T-helper 1 cell (primary cell): Measurements from ENCODE around the gene LCN12.

ENCODE experiments used
- DNase-seq, 5 donors: peaks; one replicate each; pipeline ENCODE4 v3.0.0-alpha.2; 2012 to 2020

LCN12 gene

DNA sequence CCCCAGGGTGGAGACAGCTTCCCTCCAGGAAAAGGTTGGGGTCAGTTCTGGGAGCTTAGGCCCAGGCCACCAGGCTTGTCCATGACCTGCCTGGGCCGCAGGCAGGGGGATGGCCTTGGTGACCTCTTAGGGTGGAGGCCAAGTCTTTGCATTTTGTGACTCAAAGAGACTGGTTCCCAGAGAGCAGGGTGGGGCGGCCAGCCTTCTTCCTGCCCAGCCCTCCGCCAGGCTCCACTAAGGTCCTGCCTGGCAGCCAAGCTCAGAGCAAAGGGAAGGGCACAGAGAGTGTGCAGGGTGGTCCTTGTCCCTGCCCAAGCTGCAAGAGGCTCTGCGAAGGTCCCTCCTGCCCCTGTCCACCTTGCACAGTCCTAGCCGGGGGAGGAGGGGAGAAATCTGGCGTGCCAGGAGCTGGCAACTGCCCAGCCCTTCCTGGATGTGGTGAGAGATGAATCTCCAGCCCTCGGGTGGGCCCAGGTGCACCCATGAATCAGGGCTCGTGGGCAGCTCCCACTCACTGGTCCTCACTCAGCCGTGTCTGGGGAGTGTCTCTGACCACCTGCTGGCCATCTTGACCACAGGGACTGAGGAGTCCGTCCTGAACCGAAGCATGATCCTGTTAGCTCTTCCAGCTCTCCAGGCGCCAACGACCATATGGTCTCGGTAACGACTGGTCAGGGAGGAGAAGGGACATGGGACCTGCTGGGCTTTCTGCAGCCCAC lies 22.9 kb downstream of the LCN12 start:
- peak in 1 of 5 donors; percentile 32 for DNase-seq

- DNase-seq = peak in 1 of 5 donors; percentile 30
These were observed 23.6 kb downstream of the LCN12 start for GRCh38 chr9:136975644-136976043.

- no peak for DNase-seq
These were observed 25.1 kb downstream of the LCN12 start, which contains the start of gene PTGDS for GRCh38 chr9:136977223-136977622. TSS of gene PTGDS (plus strand) at chr9:136977504. CDS start at chr9:136977579, 75 bp downstream.

DNA sequence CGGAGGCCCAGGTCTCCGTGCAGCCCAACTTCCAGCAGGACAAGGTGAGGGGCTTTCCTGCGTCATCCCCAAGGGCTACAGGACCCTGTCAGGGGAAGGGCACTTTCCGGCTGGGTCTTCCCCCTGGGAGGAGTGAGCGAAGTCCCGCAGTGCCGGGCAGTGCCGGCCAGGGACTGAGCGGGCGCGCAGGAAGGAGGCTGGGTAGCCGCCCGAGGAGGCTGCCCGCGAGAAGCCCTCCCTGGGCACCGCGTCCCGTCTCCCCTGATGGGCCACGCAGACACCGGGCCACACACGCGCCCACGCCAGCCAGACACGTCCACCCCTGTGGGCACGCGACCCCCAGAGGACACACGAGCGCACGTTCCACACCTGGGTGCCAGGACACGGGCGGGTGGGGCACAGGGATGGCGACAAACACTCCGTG lies 25.6 kb downstream of the LCN12 start:
- no peak for DNase-seq

DNA sequence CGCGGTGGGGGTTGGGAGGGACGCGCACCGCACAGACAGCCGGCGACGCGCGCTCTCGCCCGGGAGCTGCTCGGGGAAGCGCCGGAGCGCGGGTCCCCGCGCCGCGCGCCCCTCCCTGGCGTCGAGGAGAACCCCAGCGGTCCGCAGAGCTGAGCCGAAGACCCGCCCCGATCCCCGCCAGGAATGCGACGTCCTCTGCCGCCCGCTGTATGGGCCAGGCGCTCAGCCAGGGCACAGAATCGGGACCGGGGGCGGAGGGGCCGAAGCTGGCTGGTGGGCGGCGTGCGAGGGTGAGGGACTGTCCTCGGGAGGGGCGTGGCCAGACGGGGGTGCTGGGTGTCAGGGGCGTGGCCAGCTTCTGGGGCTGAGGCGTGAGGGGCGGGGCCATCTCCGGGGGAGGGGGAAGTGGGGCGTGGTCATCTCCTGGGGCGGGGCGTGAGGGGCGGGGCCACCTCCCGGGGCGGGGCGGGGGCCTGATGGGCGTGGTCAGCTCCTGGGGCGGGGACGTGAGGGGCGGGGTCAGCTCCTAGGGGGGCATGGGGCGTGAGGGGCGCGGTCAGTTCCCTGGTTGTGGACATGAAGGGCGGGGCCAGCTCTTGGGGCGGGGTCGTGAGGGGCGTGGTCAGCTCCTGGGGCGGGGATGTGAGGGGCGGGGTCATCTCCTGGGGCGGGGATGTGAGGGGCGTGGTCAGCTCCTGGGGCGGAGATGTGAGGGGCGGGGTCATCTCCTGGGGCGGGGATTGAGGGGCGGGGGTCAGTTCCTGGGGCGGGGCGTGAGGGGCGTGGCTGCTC lies 26.2 kb downstream of the LCN12 start:
- DNase-seq = peak; percentile 53 to 79 (median 76)

- no peak for DNase-seq
These were observed 26.9 kb downstream of the LCN12 start for GRCh38 chr9:136978865-136979544.

DNA sequence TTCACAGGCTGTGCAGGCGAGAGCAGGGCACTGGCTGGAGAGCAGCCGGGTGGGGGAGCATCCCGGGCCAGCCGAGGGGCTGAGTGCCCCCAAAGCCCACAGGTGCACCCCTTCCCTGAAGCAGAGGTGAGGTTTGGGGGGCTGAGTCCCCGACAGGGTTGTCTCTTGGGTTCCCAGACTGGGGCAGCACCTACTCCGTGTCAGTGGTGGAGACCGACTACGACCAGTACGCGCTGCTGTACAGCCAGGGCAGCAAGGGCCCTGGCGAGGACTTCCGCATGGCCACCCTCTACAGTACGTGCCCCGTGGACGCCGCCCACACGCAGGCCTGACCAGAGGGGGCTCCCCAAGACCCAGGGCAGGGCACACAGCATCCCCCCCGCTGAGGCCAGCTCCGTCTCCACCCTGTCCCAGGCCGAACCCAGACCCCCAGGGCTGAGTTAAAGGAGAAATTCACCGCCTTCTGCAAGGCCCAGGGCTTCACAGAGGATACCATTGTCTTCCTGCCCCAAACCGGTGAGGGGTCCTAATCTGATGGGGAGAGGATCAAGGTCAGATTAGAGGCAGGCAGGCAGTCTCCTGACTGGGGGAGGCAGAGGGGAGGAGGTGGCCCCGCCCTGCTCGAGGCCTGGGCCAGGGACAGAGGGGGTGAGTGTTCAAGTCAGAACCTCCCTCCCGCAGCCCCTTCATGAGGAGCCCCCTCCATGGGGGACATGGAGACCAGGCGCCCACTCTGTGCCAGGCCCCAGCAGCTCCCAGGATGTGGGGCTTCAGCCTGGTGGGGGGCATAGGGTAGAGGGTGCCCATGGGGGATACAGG lies 27.9 kb downstream of the LCN12 start:
- DNase-seq = no peak

GRCh38 chr9:136980669-136981478 lies 28.8 kb downstream of the LCN12 start:
- DNase-seq = no peak

DNA sequence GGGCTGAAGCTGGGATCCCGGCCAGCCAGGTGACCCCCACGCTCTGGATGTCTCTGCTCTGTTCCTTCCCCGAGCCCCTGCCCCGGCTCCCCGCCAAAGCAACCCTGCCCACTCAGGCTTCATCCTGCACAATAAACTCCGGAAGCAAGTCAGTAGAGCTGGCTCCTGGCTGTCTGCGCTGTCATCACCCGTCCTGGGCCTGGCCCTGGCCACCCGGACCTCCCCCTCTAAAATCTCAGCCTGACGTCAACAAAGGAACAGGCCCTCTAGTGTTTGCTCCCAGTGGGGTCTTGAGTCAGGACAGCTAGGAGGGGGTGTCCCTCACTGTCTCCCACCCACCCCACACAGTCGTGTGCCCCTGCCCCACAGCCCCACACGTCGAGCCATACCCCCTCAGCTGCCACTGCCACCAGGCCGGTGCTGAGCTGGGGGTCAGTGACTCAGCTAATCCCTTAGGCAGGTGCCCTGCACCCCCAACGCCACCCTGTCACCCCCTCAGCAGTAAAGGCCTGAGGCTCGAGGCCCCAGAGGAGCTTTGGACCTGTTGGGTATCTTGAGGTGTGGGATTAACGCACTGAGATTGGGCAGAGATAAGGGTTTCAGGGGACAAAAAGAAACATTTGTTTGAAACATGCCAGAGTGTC lies 29.6 kb downstream of the LCN12 start:
- DNase-seq = no peak

DNA sequence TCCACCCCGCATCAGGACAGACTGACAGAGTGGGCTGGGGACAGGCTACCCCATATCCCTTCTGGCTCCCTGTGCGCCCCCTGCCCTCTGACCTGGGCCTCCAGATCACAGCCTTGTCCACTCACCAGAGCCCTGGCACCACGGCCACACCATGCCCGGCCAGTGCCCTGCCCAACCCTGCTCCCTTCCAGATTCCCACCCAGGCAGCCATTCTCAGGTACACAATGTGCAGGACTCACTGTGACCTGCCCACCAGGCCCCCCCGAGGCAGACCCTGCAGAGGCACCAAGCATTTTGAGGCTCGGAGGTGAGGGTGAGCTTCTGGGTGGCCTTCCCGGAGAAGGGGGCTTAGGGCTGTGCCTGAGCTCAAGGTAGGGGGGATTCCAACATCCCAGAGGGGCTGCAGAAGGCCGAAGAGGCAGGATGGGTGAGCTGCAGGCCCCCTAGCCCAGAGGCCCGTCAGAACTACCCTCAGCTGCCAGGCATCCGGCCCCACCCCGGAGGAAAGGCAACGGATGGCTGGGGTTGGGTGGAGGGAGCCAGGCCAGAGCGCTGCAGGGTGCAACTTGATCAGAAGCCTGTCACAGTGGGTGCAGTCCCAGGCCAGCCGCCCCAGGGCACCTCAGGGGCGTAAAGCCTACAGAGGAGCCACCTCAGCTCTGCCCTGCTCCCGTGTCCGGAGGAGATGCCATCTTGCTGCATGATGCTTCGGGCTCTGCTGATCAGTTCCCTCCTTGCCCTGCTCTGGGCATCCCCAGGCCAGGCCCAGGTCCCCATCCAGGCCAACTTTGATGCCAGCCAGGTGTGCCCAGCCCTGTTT lies 30.4 kb downstream of the LCN12 start, which contains the start of gene LCNL1:
TSS of gene LCNL1 (plus strand) at position 762 of the 820 bp plus-strand sequence. CDS start 594 bp downstream, outside the sequence.
- DNase-seq = no peak

DNA sequence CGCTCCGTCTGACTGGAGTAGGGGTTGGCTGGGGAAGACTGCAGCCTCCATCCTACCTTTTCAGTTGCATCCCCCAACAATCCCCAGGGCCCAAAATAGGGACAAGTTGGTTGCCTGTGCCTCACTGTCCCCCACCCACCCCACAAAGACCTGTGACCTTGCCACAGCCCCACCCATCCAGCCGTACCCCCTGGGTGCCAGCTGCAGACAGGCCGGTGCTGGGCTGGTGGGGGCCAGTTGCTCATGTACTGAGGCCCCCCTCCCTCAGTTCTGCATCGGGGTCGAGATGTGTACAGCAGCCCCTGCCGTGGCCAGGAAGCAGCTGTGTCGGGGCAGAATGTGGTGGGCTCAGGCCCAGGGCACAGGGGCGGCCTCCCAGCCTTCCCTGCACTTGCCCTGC lies 31.1 kb downstream of the LCN12 start:
- DNase-seq = no peak

GRCh38 chr9:136983656-136984314 lies 31.7 kb downstream of the LCN12 start:
- DNase-seq = no peak

GRCh38 chr9:136984464-136985026 lies 32.5 kb downstream of the LCN12 start:
- no peak for DNase-seq

- DNase-seq = no peak
These were observed 33.0 kb downstream of the LCN12 start for GRCh38 chr9:136985027-136985602.

DNA sequence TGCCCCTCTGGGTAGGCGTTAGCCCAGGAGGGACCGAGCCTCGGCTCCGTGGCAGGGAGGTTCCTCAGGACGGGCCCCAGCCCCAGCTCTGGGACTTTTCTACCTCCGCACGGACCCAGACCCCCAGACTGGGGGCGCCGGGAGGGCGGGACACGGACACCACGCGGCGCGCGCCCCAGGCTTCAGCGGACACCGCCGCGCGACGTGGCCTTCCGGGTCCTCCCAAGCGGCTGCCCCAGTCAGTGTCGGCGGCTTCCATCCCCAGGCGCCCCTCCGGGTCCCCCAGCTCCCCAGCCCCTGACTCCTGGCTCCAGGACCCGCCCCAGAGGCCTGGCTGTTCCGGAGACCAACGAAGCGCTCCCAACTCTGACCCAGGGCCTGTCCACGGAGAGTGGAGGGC lies 33.8 kb downstream of the LCN12 start:
- DNase-seq = no peak

- DNase-seq = no peak
These were observed 36.8 kb downstream of the LCN12 start for GRCh38 chr9:136988872-136989271.

- DNase-seq = no peak
These were observed 38.3 kb downstream of the LCN12 start for GRCh38 chr9:136990242-136990911.
